Measurements from ENCODE around the gene FAM217A.

The FAM217A gene

GRCh38 chr6:4028051-4028450, 50.9 kb downstream of the FAM217A start:
- no peaks in the 10 kb centered on the region for H3K9me3 ChIP-seq (ENCODE audit: severe bottlenecking)
- no peak for TF ChIP-seq CTCF (IDR thresholded peaks at IDR 0.05; ENCODE audit: poor library complexity, severe bottlenecking)
- no peak overlapping the region for H3K4me3 ChIP-seq (ENCODE audit: severe bottlenecking)
- no peaks in the 10 kb centered on the region for H3K27me3 ChIP-seq (ENCODE audit: insufficient read depth, poor library complexity, severe bottlenecking)
- DNase-seq (ENCODE audit: low spot score) (no peak), ATAC-seq (ENCODE audit: low read depth) (no peak)
- H3K27ac ChIP-seq (ENCODE audit: poor library complexity, severe bottlenecking): no peak overlapping the region
- peaks cover 11% of the 10 kb centered on the region for H3K4me1 ChIP-seq (ENCODE audit: insufficient read depth, poor library complexity, severe bottlenecking)
- H3K36me3 ChIP-seq (ENCODE audit: low read depth): peaks cover 70% of the 10 kb centered on the region

- no peaks in the 10 kb centered on the region for H3K9me3 ChIP-seq (ENCODE audit: severe bottlenecking)
- no peak for TF ChIP-seq CTCF (IDR thresholded peaks at IDR 0.05; ENCODE audit: poor library complexity, severe bottlenecking)
- no peak overlapping the region for H3K4me3 ChIP-seq (ENCODE audit: severe bottlenecking)
- no peak for DNase-seq (ENCODE audit: low spot score)
- H3K36me3 ChIP-seq (ENCODE audit: low read depth): peaks cover 53% of the 10 kb centered on the region
- no peak overlapping the region for H3K27ac ChIP-seq (ENCODE audit: poor library complexity, severe bottlenecking)
- H3K27me3 ChIP-seq (ENCODE audit: insufficient read depth, poor library complexity, severe bottlenecking): no peaks in the 10 kb centered on the region
- peaks cover 14% of the 10 kb centered on the region for H3K4me1 ChIP-seq (ENCODE audit: insufficient read depth, poor library complexity, severe bottlenecking)
- ATAC-seq (ENCODE audit: low read depth): no peak
These were observed 53.3 kb downstream of the FAM217A start for GRCh38 chr6:4025681-4026080.

- no peaks in the 10 kb centered on the region for H3K9me3 ChIP-seq (ENCODE audit: severe bottlenecking)
- no peak for DNase-seq (ENCODE audit: low spot score)
These were observed 55.7 kb downstream of the FAM217A start for GRCh38 chr6:4023240-4023639.

GRCh38 chr6:4021854-4022695, 56.9 kb downstream of the FAM217A start:
- no peak for DNase-seq (ENCODE audit: low spot score)
- peaks cover 22% of the 10 kb centered on the region for H3K4me1 ChIP-seq (ENCODE audit: insufficient read depth, poor library complexity, severe bottlenecking)
- no peak for TF ChIP-seq CTCF (IDR thresholded peaks at IDR 0.05; ENCODE audit: poor library complexity, severe bottlenecking)
- H3K27me3 ChIP-seq (ENCODE audit: insufficient read depth, poor library complexity, severe bottlenecking): no peaks in the 10 kb centered on the region
- no peak for ATAC-seq (ENCODE audit: low read depth)
- H3K27ac ChIP-seq (ENCODE audit: poor library complexity, severe bottlenecking): peak overlapping the region; percentile 84
- H3K4me3 ChIP-seq (ENCODE audit: severe bottlenecking): peak overlapping the region; percentile 60
- no peaks in the 10 kb centered on the region for H3K9me3 ChIP-seq (ENCODE audit: severe bottlenecking)
- peaks cover 33% of the 10 kb centered on the region for H3K36me3 ChIP-seq (ENCODE audit: low read depth)

More at GRCh38 chr6:4023240-4023639, 55.7 kb downstream of the FAM217A start:
- TF ChIP-seq CTCF (IDR thresholded peaks at IDR 0.05; ENCODE audit: poor library complexity, severe bottlenecking): no peak
- Histone ChIP-seq H3K4me3 (ENCODE audit: severe bottlenecking) (no peak overlapping the region), H3K4me1 (ENCODE audit: insufficient read depth, poor library complexity, severe bottlenecking) (peaks cover 18% of the 10 kb centered on the region), H3K27me3 (ENCODE audit: insufficient read depth, poor library complexity, severe bottlenecking) (no peaks in the 10 kb centered on the region), H3K36me3 (ENCODE audit: low read depth) (peaks cover 42% of the 10 kb centered on the region), H3K27ac (ENCODE audit: poor library complexity, severe bottlenecking) (no peak overlapping the region)
- no peak for ATAC-seq (ENCODE audit: low read depth)

Data from RWPE2 (cell line).